Kidney (tissue), 14 donors: ENCODE results near the gene LGALS8. TPM values are rescaled to one million over a fixed set of nuclear protein-coding genes. Genes with fewer than 3 reads are reported as not detected.

Experiments
- DNase-seq, 5 donors: peaks; one replicate each; pipeline ENCODE4 v3.0.0-alpha.2; 2013 to 2020
- FAIRE-seq: peaks from 2 replicates; lab custom pipeline; 2012; peaks lifted over from hg19 to GRCh38; lab: Jason Lieb, UNC
- H3K27ac ChIP-seq, 2 donors: one replicate each; pipeline ENCODE4 v1.7.0; 2013; ENCODE audit warnings: low read depth in 2 of 2, low read length in 2 of 2, inconsistent platforms in 1 of 2
- H3K27me3 ChIP-seq: one replicate; pipeline ENCODE4 v1.7.1; 2013; ENCODE audit warnings: low read length, inconsistent platforms; ENCODE audit not compliant: control insufficient read depth, insufficient read depth
- H3K36me3 ChIP-seq, 3 donors: one replicate each; pipeline versions ENCODE4 v1.7.0 to v1.7.1; 2013; ENCODE audit warnings: low read length in 3 of 3, control low read depth in 1 of 3, inconsistent platforms in 1 of 3; ENCODE audit not compliant: insufficient read depth in 3 of 3, control insufficient read depth in 2 of 3
- H3K4me1 ChIP-seq, 3 donors: one replicate each; pipeline versions ENCODE4 v1.7.0 to v1.7.1; 2013; ENCODE audit warnings: low read length in 3 of 3, inconsistent platforms in 1 of 3, low read depth in 1 of 3; ENCODE audit not compliant: control insufficient read depth in 2 of 3, insufficient read depth in 2 of 3
- H3K4me3 ChIP-seq, 3 donors: one replicate each; pipeline versions ENCODE4 v1.7.0 to v1.8.1; 2013; ENCODE audit warnings: low read length in 3 of 3, control low read depth in 1 of 3, inconsistent platforms in 1 of 3
- H3K9ac ChIP-seq, 3 donors: one replicate each; pipeline versions ENCODE4 v1.7.0 to v1.7.1; 2013; ENCODE audit warnings: low read length in 3 of 3, control low read depth in 1 of 3, inconsistent platforms in 1 of 3
- H3K9me3 ChIP-seq, 3 donors: one replicate each; pipeline versions ENCODE4 v1.7.0 to v1.7.1; 2013; ENCODE audit warnings: low read length in 3 of 3, control low read depth in 1 of 3, inconsistent platforms in 1 of 3; ENCODE audit not compliant: control insufficient read depth in 2 of 3, insufficient read depth in 1 of 3
- CTCF ChIP-seq: IDR thresholded peaks from 3 replicates; pipeline ENCODE4 v1.5.1; 2012; ENCODE audit warnings: mild to moderate bottlenecking, moderate library complexity, borderline replicate concordance; ENCODE audit not compliant: insufficient read depth; ENCODE audit errors: extremely low read depth
- intact Hi-C: fragments of 100-400 bp; cut with DNase I; formaldehyde crosslinking; loops from one replicate; pipeline ENCODE4 v1.11.1; 2022
- polyA plus RNA-seq: library from polyadenylated mRNA; stranded (reverse); fragments of 350-450 nt; fragmentation: Illumina TruSeq; extraction: RNeasy Lipid Tissue Mini Kit (QIAGEN cat#74804); gene quantifications from one replicate; pipeline ENCODE4 v1.2.3, GENCODE V29; 2014; ENCODE audit warnings: low read depth, low replicate concordance; ENCODE audit not compliant: insufficient read depth
- total RNA-seq: library from RNA; stranded (reverse); fragmentation: NEBNext Ultra II Directional; extraction: Animal tissue kit (Norgen Biotek cat#: 25700); gene quantifications from one replicate; pipeline ENCODE4 v1.2.1, GENCODE V29; 2021
- donor health status: control.
- donor health status: control.
- donor health status: control.
- donor health status: control.
- donor health status: control.
- donor health status: DM: yes; HTN: yes; CAD: no.
- donor health status: Normal renal cell carcinoma (clear cell type).

Gene LGALS8
- total and polyA plus RNA-seq, 2 donors from 2014 or later = 17.6 to 53.3 TPM

- H3K27me3 ChIP-seq = no peaks in the 10 kb centered on the region
- H3K4me1 ChIP-seq = no peaks in the 10 kb centered on the region
- TF ChIP-seq CTCF = no peak
- intact Hi-C loops = no loop called here
- DNase-seq = no peak
- H3K9me3 ChIP-seq = no peaks in the 10 kb centered on the region
- no peak overlapping the region for H3K4me3 ChIP-seq
- H3K36me3 ChIP-seq = peaks cover 5 to 58% (median 43%) of the 10 kb centered on the region in 3 donors
- no peak for FAIRE-seq
- H3K9ac ChIP-seq = no peak overlapping the region
- H3K27ac ChIP-seq = no peak overlapping the region
Measured at GRCh38 chr1:236543065-236543669, 19.4 kb downstream of the LGALS8 start.

- no peak overlapping the region for H3K9ac ChIP-seq
- no peaks in the 10 kb centered on the region for H3K4me1 ChIP-seq
- H3K36me3 ChIP-seq = peaks cover 9 to 71% (median 50%) of the 10 kb centered on the region in 3 donors
- no peak for TF ChIP-seq CTCF
- H3K4me3 ChIP-seq = no peak overlapping the region
- FAIRE-seq = no peak
- H3K27ac ChIP-seq = no peak overlapping the region
- H3K27me3 ChIP-seq = no peaks in the 10 kb centered on the region
- no peaks in the 10 kb centered on the region for H3K9me3 ChIP-seq
- DNase-seq = no peak
- intact Hi-C loops = no loop called here
Measured at GRCh38 chr1:236545621-236546169, 21.9 kb downstream of the LGALS8 start.

DNA sequence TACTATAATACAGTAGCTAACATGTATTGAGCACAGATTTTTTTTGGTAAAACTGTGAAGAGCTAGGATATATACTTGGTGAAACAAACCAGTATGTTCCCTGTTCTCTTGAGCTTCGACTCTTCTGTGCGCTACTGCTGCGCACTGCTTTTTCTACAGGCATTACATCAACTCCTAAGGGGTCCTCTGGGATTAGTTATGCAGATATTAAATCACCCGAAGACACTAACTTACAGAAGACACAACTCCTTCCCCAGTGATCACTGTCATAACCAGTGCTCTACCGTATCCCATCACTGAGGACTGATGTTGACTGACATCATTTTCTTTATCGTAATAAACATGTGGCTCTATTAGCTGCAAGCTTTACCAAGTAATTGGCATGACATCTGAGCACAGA, 24.7 kb downstream of the LGALS8 start:
- H3K36me3 ChIP-seq = peaks cover 11 to 57% (median 52%) of the 10 kb centered on the region in 3 donors
- no peaks in the 10 kb centered on the region for H3K27me3 ChIP-seq
- no peak overlapping the region for H3K4me3 ChIP-seq
- H3K27ac ChIP-seq = no peak overlapping the region
- H3K4me1 ChIP-seq = no peaks in the 10 kb centered on the region
- intact Hi-C loops = no loop called here
- TF ChIP-seq CTCF = no peak
- no peak overlapping the region for H3K9ac ChIP-seq
- DNase-seq (no peak), FAIRE-seq (no peak)
- no peaks in the 10 kb centered on the region for H3K9me3 ChIP-seq
